Gastroesophageal sphincter (tissue), 3 donors: ENCODE results near the gene SH2D3A.

Experiments used
- POLR2A ChIP-seq, 2 donors: fragments of 450-650 bp; IDR thresholded peaks; one replicate each; pipeline ENCODE4 v1.6.1; 2017; ENCODE audit warnings: antibody characterized with exemption in 2 of 2, mild to moderate bottlenecking in 2 of 2, moderate library complexity in 1 of 2
- TF ChIP-seq, protein P1 (sequence below), 4 experiments: fragments of 200-600 bp in 2 of 4; fragments of 450-650 bp in 2 of 4; sonication (generic) in 1 of 4; IDR thresholded peaks; one replicate each; pipeline ENCODE4 v1.5.1; 2017 to 2019; ENCODE audit warnings: antibody characterized with exemption in 4 of 4, mild to moderate bottlenecking in 2 of 4, moderate library complexity in 2 of 4

GRCh38 chr19:6766357-6767080 is 716 bp downstream of the SH2D3A start:
- TF ChIP-seq, protein P1, sequence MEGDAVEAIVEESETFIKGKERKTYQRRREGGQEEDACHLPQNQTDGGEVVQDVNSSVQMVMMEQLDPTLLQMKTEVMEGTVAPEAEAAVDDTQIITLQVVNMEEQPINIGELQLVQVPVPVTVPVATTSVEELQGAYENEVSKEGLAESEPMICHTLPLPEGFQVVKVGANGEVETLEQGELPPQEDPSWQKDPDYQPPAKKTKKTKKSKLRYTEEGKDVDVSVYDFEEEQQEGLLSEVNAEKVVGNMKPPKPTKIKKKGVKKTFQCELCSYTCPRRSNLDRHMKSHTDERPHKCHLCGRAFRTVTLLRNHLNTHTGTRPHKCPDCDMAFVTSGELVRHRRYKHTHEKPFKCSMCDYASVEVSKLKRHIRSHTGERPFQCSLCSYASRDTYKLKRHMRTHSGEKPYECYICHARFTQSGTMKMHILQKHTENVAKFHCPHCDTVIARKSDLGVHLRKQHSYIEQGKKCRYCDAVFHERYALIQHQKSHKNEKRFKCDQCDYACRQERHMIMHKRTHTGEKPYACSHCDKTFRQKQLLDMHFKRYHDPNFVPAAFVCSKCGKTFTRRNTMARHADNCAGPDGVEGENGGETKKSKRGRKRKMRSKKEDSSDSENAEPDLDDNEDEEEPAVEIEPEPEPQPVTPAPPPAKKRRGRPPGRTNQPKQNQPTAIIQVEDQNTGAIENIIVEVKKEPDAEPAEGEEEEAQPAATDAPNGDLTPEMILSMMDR (IDR thresholded peaks at IDR 0.05), result no peak
- TF ChIP-seq POLR2A (IDR thresholded peaks at IDR 0.05), result no peak
